K562 (cell line): ENCODE results near the gene CD300A.

Experiments
- CBX3 ChIP-seq, 2 experiments: IDR thresholded peaks; 1 replicate in 1 of 2; 2 replicates in 1 of 2; pipeline ENCODE4 v1.6.1; 2012; ENCODE audit warnings: inconsistent platforms in 2 of 2, low read length in 2 of 2, borderline replicate concordance in 1 of 2, control low read depth in 1 of 2
- TAF9B ChIP-seq: fragments of 450-650 bp; IDR thresholded peaks from 2 replicates; pipeline ENCODE4 v1.6.1; 2018; ENCODE audit warnings: mild to moderate bottlenecking; ENCODE audit not compliant: partially characterized antibody
- TF ChIP-seq, protein P1 (sequence below): fragments of 250-450 bp; sonication (Bioruptor Pico); IDR thresholded peaks from 2 replicates; pipeline ENCODE4 v1.8.0; 2021; ENCODE audit warnings: moderate library complexity, mild to moderate bottlenecking, inconsistent platforms
- TF ChIP-seq, protein P2 (sequence below): fragments of 450-650 bp; IDR thresholded peaks from 2 replicates; pipeline ENCODE4 v1.6.1; 2016; ENCODE audit warnings: missing biosample characterization, missing genetic modification characterization

DNA sequence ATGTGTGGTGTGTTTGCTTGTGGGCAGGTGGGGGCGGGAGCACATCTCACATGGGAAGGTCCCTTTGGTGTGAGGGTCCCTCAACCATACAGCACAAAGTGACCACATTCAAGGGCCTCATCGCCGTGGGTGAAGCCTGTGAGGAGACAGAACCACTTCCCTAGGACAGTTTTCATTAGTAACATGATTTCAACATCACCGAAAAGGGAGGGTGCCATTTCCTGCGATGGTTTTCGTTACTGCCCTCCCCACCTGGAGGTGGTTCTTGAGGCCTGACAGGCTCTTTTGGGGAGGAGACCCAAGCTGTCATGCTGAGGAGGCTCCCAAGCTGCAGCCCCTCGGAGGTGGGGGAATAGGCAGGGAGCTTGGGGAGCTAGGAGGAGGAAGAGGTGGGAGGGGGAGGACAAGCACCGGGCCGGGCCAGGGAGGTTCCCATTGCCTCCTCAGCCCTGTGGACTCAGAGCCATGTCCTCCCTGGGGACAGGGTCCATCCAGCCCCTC, 55.3 kb downstream of the CD300A start:
- TF ChIP-seq, protein P1, sequence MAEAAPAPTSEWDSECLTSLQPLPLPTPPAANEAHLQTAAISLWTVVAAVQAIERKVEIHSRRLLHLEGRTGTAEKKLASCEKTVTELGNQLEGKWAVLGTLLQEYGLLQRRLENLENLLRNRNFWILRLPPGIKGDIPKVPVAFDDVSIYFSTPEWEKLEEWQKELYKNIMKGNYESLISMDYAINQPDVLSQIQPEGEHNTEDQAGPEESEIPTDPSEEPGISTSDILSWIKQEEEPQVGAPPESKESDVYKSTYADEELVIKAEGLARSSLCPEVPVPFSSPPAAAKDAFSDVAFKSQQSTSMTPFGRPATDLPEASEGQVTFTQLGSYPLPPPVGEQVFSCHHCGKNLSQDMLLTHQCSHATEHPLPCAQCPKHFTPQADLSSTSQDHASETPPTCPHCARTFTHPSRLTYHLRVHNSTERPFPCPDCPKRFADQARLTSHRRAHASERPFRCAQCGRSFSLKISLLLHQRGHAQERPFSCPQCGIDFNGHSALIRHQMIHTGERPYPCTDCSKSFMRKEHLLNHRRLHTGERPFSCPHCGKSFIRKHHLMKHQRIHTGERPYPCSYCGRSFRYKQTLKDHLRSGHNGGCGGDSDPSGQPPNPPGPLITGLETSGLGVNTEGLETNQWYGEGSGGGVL (CRISPR knock-in tag), result no peak
- TF ChIP-seq, protein P2, sequence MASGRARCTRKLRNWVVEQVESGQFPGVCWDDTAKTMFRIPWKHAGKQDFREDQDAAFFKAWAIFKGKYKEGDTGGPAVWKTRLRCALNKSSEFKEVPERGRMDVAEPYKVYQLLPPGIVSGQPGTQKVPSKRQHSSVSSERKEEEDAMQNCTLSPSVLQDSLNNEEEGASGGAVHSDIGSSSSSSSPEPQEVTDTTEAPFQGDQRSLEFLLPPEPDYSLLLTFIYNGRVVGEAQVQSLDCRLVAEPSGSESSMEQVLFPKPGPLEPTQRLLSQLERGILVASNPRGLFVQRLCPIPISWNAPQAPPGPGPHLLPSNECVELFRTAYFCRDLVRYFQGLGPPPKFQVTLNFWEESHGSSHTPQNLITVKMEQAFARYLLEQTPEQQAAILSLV, result no peak
- no peak for TF ChIP-seq CBX3 (IDR thresholded peaks at IDR 0.05; ENCODE audit: borderline replicate concordance in 1 of 2, low read length in 2 of 2)
- TF ChIP-seq TAF9B, result no peak
